ENCODE data around the gene ADCY5.

ADCY5 gene

GRCh38 chr3:123313889-123314288 lies 135.0 kb downstream of the ADCY5 start:
- H3K36me3 ChIP-seq (ENCODE audit: control insufficient read depth in 1 of 2, insufficient read depth in 2 of 2, low read length in 2 of 2) = peaks cover 0 to 14% of the 10 kb centered on the region in 2 donors
- no peaks in the 10 kb centered on the region for H3K27me3 ChIP-seq (ENCODE audit: low read depth, low read length)
- no peak overlapping the region for H3K4me3 ChIP-seq (ENCODE audit: low read depth in 1 of 2, low read length in 2 of 2)
- H3K4me1 ChIP-seq (ENCODE audit: control insufficient read depth in 1 of 2, insufficient read depth in 2 of 2, low read length in 2 of 2) = no peaks in the 10 kb centered on the region
- no peaks in the 10 kb centered on the region for H3K9me3 ChIP-seq (ENCODE audit: control insufficient read depth in 1 of 2, low read length in 2 of 2)
- no peak overlapping the region for H3K27ac ChIP-seq (ENCODE audit: low read length)

GRCh38 chr3:123312331-123313265 lies 136.3 kb downstream of the ADCY5 start:
- Histone ChIP-seq H3K27me3 (ENCODE audit: low read depth, low read length) (no peaks in the 10 kb centered on the region), H3K27ac (ENCODE audit: low read length) (no peak overlapping the region), H3K9me3 (ENCODE audit: control insufficient read depth in 1 of 2, low read length in 2 of 2) (no peaks in the 10 kb centered on the region), H3K4me3 (ENCODE audit: low read depth in 1 of 2, low read length in 2 of 2) (no peak overlapping the region), H3K4me1 (ENCODE audit: control insufficient read depth in 1 of 2, insufficient read depth in 2 of 2, low read length in 2 of 2) (no peaks in the 10 kb centered on the region), H3K36me3 (ENCODE audit: control insufficient read depth in 1 of 2, insufficient read depth in 2 of 2, low read length in 2 of 2) (peaks cover 0 to 9% of the 10 kb centered on the region in 2 donors)

- no peaks in the 10 kb centered on the region for H3K9me3 ChIP-seq (ENCODE audit: control insufficient read depth in 1 of 2, low read length in 2 of 2)
- no peaks in the 10 kb centered on the region for H3K4me1 ChIP-seq (ENCODE audit: control insufficient read depth in 1 of 2, insufficient read depth in 2 of 2, low read length in 2 of 2)
- no peak overlapping the region for H3K4me3 ChIP-seq (ENCODE audit: low read depth in 1 of 2, low read length in 2 of 2)
- H3K27me3 ChIP-seq (ENCODE audit: low read depth, low read length) = no peaks in the 10 kb centered on the region
- peaks cover 0 to 9% of the 10 kb centered on the region in 2 donors for H3K36me3 ChIP-seq (ENCODE audit: control insufficient read depth in 1 of 2, insufficient read depth in 2 of 2, low read length in 2 of 2)
- H3K27ac ChIP-seq (ENCODE audit: low read length) = no peak overlapping the region
Measured at GRCh38 chr3:123311201-123311600, 137.7 kb downstream of the ADCY5 start.

GRCh38 chr3:123310741-123311140 lies 138.1 kb downstream of the ADCY5 start:
- Histone ChIP-seq H3K4me3 (ENCODE audit: low read depth in 1 of 2, low read length in 2 of 2) (no peak overlapping the region), H3K4me1 (ENCODE audit: control insufficient read depth in 1 of 2, insufficient read depth in 2 of 2, low read length in 2 of 2) (no peaks in the 10 kb centered on the region), H3K9me3 (ENCODE audit: control insufficient read depth in 1 of 2, low read length in 2 of 2) (no peaks in the 10 kb centered on the region), H3K27ac (ENCODE audit: low read length) (no peak overlapping the region), H3K36me3 (ENCODE audit: control insufficient read depth in 1 of 2, insufficient read depth in 2 of 2, low read length in 2 of 2) (peaks cover 0 to 7% of the 10 kb centered on the region in 2 donors), H3K27me3 (ENCODE audit: low read depth, low read length) (no peaks in the 10 kb centered on the region)

GRCh38 chr3:123310186-123310585 lies 138.7 kb downstream of the ADCY5 start:
- no peaks in the 10 kb centered on the region for H3K9me3 ChIP-seq (ENCODE audit: control insufficient read depth in 1 of 2, low read length in 2 of 2)
- H3K4me3 ChIP-seq (ENCODE audit: low read depth in 1 of 2, low read length in 2 of 2) = no peak overlapping the region
- no peak overlapping the region for H3K27ac ChIP-seq (ENCODE audit: low read length)
- peaks cover 0 to 7% of the 10 kb centered on the region in 2 donors for H3K36me3 ChIP-seq (ENCODE audit: control insufficient read depth in 1 of 2, insufficient read depth in 2 of 2, low read length in 2 of 2)
- H3K4me1 ChIP-seq (ENCODE audit: control insufficient read depth in 1 of 2, insufficient read depth in 2 of 2, low read length in 2 of 2) = no peaks in the 10 kb centered on the region
- H3K27me3 ChIP-seq (ENCODE audit: low read depth, low read length) = no peaks in the 10 kb centered on the region

GRCh38 chr3:123307064-123307463 lies 141.8 kb downstream of the ADCY5 start:
- Histone ChIP-seq H3K4me3 (ENCODE audit: low read depth in 1 of 2, low read length in 2 of 2) (no peak overlapping the region), H3K36me3 (ENCODE audit: control insufficient read depth in 1 of 2, insufficient read depth in 2 of 2, low read length in 2 of 2) (peaks cover 0 to 15% of the 10 kb centered on the region in 2 donors), H3K9me3 (ENCODE audit: control insufficient read depth in 1 of 2, low read length in 2 of 2) (no peaks in the 10 kb centered on the region), H3K4me1 (ENCODE audit: control insufficient read depth in 1 of 2, insufficient read depth in 2 of 2, low read length in 2 of 2) (no peaks in the 10 kb centered on the region), H3K27ac (ENCODE audit: low read length) (no peak overlapping the region), H3K27me3 (ENCODE audit: low read depth, low read length) (no peaks in the 10 kb centered on the region)

- Histone ChIP-seq H3K36me3 (ENCODE audit: control insufficient read depth in 1 of 2, insufficient read depth in 2 of 2, low read length in 2 of 2) (peaks cover 0 to 18% of the 10 kb centered on the region in 2 donors), H3K4me1 (ENCODE audit: control insufficient read depth in 1 of 2, insufficient read depth in 2 of 2, low read length in 2 of 2) (no peaks in the 10 kb centered on the region), H3K4me3 (ENCODE audit: low read depth in 1 of 2, low read length in 2 of 2) (no peak overlapping the region), H3K9me3 (ENCODE audit: control insufficient read depth in 1 of 2, low read length in 2 of 2) (no peaks in the 10 kb centered on the region), H3K27me3 (ENCODE audit: low read depth, low read length) (no peaks in the 10 kb centered on the region), H3K27ac (ENCODE audit: low read length) (no peak overlapping the region)
Measured at GRCh38 chr3:123305192-123305591, 143.7 kb downstream of the ADCY5 start.

- Histone ChIP-seq H3K4me3 (ENCODE audit: low read depth in 1 of 2, low read length in 2 of 2) (no peak overlapping the region), H3K27me3 (ENCODE audit: low read depth, low read length) (no peaks in the 10 kb centered on the region), H3K36me3 (ENCODE audit: control insufficient read depth in 1 of 2, insufficient read depth in 2 of 2, low read length in 2 of 2) (peaks cover 0 to 24% of the 10 kb centered on the region in 2 donors), H3K9me3 (ENCODE audit: control insufficient read depth in 1 of 2, low read length in 2 of 2) (no peaks in the 10 kb centered on the region), H3K27ac (ENCODE audit: low read length) (no peak overlapping the region), H3K4me1 (ENCODE audit: control insufficient read depth in 1 of 2, insufficient read depth in 2 of 2, low read length in 2 of 2) (no peaks in the 10 kb centered on the region)
Measured at GRCh38 chr3:123303976-123304560, 144.8 kb downstream of the ADCY5 start.

GRCh38 chr3:123302961-123303360 lies 145.9 kb downstream of the ADCY5 start:
- H3K27me3 ChIP-seq (ENCODE audit: low read depth, low read length) = no peaks in the 10 kb centered on the region
- H3K4me1 ChIP-seq (ENCODE audit: control insufficient read depth in 1 of 2, insufficient read depth in 2 of 2, low read length in 2 of 2) = no peaks in the 10 kb centered on the region
- H3K36me3 ChIP-seq (ENCODE audit: control insufficient read depth in 1 of 2, insufficient read depth in 2 of 2, low read length in 2 of 2) = peaks cover 0 to 24% of the 10 kb centered on the region in 2 donors
- no peak overlapping the region for H3K4me3 ChIP-seq (ENCODE audit: low read depth in 1 of 2, low read length in 2 of 2)
- no peaks in the 10 kb centered on the region for H3K9me3 ChIP-seq (ENCODE audit: control insufficient read depth in 1 of 2, low read length in 2 of 2)
- no peak overlapping the region for H3K27ac ChIP-seq (ENCODE audit: low read length)

- Histone ChIP-seq H3K9me3 (ENCODE audit: control insufficient read depth in 1 of 2, low read length in 2 of 2) (no peaks in the 10 kb centered on the region), H3K27me3 (ENCODE audit: low read depth, low read length) (no peaks in the 10 kb centered on the region), H3K4me1 (ENCODE audit: control insufficient read depth in 1 of 2, insufficient read depth in 2 of 2, low read length in 2 of 2) (no peaks in the 10 kb centered on the region), H3K4me3 (ENCODE audit: low read depth in 1 of 2, low read length in 2 of 2) (no peak overlapping the region), H3K36me3 (ENCODE audit: control insufficient read depth in 1 of 2, insufficient read depth in 2 of 2, low read length in 2 of 2) (peaks cover 0 to 30% of the 10 kb centered on the region in 2 donors), H3K27ac (ENCODE audit: low read length) (no peak overlapping the region)
Measured at GRCh38 chr3:123301331-123302184, 147.3 kb downstream of the ADCY5 start.

- H3K36me3 ChIP-seq (ENCODE audit: control insufficient read depth in 1 of 2, insufficient read depth in 2 of 2, low read length in 2 of 2) = peaks cover 0 to 30% of the 10 kb centered on the region in 2 donors
Measured at GRCh38 chr3:123300583-123300982, 148.3 kb downstream of the ADCY5 start.

More at GRCh38 chr3:123300583-123300982, 148.3 kb downstream of the ADCY5 start:
- Histone ChIP-seq H3K9me3 (ENCODE audit: control insufficient read depth in 1 of 2, low read length in 2 of 2) (no peaks in the 10 kb centered on the region), H3K27me3 (ENCODE audit: low read depth, low read length) (no peaks in the 10 kb centered on the region), H3K27ac (ENCODE audit: low read length) (no peak overlapping the region), H3K4me1 (ENCODE audit: control insufficient read depth in 1 of 2, insufficient read depth in 2 of 2, low read length in 2 of 2) (no peaks in the 10 kb centered on the region), H3K4me3 (ENCODE audit: low read depth in 1 of 2, low read length in 2 of 2) (no peak overlapping the region)

Measured in muscle layer of duodenum (tissue), 2 donors.